Retinal pigment epithelial cell (primary cell): Measurements from ENCODE around the gene SACS.

Source experiments
- DNase-seq: peaks from one replicate; pipeline ENCODE4 v3.0.0-alpha.2; 2010; ENCODE audit warnings: low read depth
- H3K4me3 ChIP-seq: 2 replicates; pipeline ENCODE4 v1.5.1; 2011; ENCODE audit warnings: mild to moderate bottlenecking, low read length, control low read depth, moderate library complexity
- TF ChIP-seq, protein P1 (sequence below): conservative IDR thresholded peaks from 2 replicates; pipeline ENCODE4 v1.5.1; 2011; ENCODE audit warnings: low read depth, low read length, control low read depth, inconsistent platforms

SACS gene

DNA sequence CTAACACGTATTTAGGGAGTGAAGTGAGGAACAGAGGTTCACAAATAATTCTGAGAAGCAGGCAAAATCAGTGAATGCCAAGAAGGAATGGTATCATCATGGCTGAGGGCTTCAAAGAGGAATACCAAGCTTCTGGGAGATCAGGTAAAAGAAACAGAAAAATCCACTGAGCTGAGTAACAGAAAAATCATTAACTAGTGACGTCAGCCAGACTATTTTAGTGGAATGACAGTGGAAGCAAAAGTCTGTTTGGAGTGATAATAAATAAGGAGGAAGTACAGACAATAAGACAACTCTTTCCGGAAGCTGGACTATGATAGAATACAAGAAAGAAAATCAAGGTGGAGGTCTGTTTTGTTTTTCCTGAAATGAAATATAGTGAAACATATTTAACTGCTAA lies 83.5 kb downstream of the SACS start:
- TF ChIP-seq, protein P1, sequence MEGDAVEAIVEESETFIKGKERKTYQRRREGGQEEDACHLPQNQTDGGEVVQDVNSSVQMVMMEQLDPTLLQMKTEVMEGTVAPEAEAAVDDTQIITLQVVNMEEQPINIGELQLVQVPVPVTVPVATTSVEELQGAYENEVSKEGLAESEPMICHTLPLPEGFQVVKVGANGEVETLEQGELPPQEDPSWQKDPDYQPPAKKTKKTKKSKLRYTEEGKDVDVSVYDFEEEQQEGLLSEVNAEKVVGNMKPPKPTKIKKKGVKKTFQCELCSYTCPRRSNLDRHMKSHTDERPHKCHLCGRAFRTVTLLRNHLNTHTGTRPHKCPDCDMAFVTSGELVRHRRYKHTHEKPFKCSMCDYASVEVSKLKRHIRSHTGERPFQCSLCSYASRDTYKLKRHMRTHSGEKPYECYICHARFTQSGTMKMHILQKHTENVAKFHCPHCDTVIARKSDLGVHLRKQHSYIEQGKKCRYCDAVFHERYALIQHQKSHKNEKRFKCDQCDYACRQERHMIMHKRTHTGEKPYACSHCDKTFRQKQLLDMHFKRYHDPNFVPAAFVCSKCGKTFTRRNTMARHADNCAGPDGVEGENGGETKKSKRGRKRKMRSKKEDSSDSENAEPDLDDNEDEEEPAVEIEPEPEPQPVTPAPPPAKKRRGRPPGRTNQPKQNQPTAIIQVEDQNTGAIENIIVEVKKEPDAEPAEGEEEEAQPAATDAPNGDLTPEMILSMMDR, result no peak
- no peak overlapping the region for H3K4me3 ChIP-seq
- no peak for DNase-seq

DNA sequence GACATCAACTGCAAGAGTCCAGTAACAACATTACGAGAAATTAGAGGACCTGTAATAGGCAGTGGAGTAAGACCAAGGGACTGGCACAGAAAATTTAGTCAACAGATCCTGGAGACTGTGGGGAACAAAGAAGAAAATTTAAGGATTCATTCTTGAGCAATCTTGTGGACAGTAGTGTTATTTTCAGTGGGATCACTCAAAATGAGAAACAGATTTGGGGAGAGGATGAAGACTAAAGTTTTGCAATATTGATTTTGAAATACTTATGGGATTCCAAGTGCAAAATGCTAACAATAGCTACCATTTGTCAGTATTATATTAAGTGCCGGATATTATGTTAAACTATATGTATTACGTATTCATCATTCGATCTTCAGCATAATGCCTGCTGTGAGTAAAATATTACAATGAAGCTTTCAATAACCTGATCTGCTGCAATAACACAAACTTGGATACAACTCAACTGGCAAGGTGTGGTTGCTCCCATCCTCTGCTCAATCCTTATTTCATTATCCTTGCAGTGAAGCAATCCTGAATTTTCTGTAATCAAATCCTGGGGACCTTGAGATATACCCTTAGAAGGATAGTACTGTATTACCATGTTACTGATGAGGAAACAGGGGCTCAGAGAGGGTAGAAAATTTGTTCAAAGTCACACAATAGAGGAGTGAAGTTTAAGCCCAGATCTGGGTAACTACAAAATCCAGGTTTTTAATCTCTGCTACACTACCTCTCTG lies 84.2 kb downstream of the SACS start:
- TF ChIP-seq, protein P1, result no peak
- H3K4me3 ChIP-seq, result no peak overlapping the region
- no peak for DNase-seq

DNA sequence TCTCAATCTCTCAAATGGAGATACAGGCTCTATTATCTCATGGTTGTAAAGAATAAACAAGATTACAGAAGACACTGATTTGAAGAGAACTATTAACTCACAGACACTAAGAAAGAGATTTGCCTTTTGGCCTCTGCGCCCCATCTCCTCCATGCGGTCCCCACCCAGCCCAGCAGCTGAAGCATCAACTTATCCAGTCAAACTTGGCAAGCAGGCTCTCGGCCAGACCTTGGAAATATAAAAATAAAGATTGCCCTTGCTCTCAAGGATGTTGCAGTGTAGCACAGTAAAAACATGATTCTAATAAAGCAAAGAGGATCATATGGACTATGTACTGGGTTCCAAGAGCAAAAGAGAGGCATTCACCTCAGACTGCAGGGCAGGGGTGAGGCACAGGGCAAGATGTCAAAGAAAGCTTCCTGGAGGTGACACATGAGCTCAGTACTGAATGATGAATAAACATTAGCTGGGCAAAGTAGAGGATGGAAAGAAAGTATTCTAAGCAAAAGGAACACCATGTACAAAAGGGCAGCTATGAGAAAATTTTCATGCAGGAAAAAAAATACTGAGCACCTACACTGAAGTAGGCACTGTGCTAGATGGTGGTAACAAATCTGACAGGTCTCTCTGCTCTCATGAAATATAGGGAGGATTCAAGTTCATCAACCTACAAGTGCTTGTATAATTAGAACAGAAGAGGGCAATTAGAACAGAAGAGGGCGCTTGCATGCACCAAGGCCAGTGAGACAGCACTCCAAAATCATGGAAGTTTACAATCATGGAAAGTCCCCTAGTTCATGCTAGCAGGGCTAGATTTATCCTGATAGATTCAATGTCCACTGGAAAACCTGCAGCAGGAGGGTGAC lies 85.0 kb downstream of the SACS start:
- TF ChIP-seq, protein P1, result no peak
- H3K4me3 ChIP-seq, result no peak overlapping the region
- no peak for DNase-seq

DNA sequence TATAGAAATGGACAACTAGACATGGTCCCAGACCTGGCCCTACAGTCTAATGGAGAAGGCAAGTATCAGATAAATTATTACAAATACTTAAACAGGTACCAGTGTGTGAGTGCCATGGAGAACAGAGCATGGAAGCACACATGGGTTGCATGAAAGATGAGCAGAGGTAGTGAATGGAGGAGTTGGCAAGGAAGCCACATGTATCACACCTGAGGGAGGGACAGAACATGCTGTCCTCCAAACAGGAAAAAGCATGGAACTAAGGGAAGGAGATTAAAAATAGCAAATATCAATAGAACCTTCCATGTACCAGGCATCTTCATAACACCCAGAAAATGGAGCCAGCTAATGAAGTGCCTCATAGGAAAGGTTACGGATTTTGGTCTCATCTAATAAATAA lies 85.9 kb downstream of the SACS start:
- DNase-seq, result no peak
- no peak overlapping the region for H3K4me3 ChIP-seq
- TF ChIP-seq, protein P1, result no peak

DNA sequence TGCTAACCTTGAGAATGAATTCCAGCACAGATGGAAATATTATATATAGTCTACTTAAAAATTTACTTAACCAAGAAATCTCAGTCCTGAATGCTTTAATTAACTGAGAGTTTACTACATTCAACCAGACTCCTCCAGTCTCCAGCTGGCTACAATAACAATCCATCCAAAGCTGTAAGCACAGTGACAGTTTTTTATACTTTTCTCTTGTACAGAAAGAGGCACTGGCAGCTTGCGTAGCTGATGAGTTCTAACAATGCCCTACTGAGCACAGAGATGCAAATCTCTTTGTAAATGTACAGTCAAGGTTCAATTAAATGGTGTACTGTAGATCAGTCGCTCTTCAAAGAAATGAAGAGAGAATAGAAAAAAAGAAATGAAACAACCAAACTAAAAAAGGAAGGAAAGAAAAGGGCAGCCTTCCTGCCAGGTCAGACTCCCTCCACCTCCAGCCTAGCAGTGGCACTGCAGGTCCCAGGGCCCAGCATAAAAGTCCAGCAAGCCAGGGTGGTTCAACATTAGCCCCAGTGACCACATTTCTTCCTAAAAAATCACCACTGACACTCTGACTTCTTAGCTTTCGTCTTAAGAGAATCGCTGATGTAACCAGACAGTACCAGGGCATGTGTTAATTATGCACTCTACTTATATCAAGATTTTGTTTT lies 88.4 kb downstream of the SACS start:
- no peak overlapping the region for H3K4me3 ChIP-seq
- no peak for DNase-seq
- TF ChIP-seq, protein P1, result no peak

DNA sequence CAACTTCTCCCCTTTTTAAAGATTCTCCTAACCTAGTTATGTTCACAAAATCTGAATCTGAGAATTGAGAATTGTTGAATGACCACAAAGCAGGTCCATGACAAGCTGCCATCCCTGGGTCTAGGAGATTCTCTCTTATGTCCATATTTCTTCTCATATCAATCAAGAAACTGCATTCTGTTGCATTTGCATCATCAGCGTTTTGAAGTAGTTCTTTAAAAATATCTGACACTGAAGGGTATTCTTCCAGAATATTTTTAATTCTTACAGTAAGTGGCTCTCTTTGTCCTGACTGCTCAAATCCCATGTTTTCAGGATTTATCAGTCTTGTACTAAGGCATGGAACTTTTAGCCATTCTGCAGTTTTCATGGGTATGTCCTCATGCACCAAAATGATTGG lies 94.3 kb downstream of the SACS start:
- TF ChIP-seq, protein P1, result no peak
- H3K4me3 ChIP-seq, result no peak overlapping the region
- DNase-seq, result no peak
